ENCODE results near the gene PRELID3B. TPM values are rescaled to one million over a fixed set of nuclear protein-coding genes. Genes with fewer than 3 reads are reported as not detected.

Gene PRELID3B
- total and polyA plus RNA-seq, 2 of the 13 experiments (the other 11 are each of a cell fraction or from before 2014, with no cell fraction given): 23.3 to 42.6 TPM

- TF ChIP-seq ZBTB25 (CRISPR knock-in tag; IDR thresholded peaks at IDR 0.05) (no peak), ZNF280D (CRISPR knock-in tag; IDR thresholded peaks at IDR 0.05) (no peak), ZNF556 (CRISPR knock-in tag; IDR thresholded peaks at IDR 0.05; ENCODE audit: borderline replicate concordance) (0 out of 2 replicates have a peak, but pooled peaks have one; percentile 9), ZNF691 (CRISPR knock-in tag; IDR thresholded peaks at IDR 0.05; ENCODE audit: borderline replicate concordance, low read depth) (no peak), ZNF235 (CRISPR knock-in tag; IDR thresholded peaks at IDR 0.05; ENCODE audit: borderline replicate concordance) (no peak), BRCA1 (CRISPR knock-in tag; IDR thresholded peaks at IDR 0.05) (0 out of 2 replicates have a peak, but pooled peaks have one; percentile 40), ZNF709 (CRISPR knock-in tag; IDR thresholded peaks at IDR 0.05) (no peak), ZNF800 (CRISPR knock-in tag; IDR thresholded peaks at IDR 0.05) (peak; percentile 45; the same call in 1 of the 2 replicates), RORA (CRISPR knock-in tag; IDR thresholded peaks at IDR 0.05) (no peak), ZNF33B (CRISPR knock-in tag; IDR thresholded peaks at IDR 0.05) (peak; percentile 66; the same call in 1 of the 2 replicates), ZNF790 (CRISPR knock-in tag; IDR thresholded peaks at IDR 0.05; ENCODE audit: borderline replicate concordance) (no peak), LBX2 (CRISPR knock-in tag; IDR thresholded peaks at IDR 0.05; ENCODE audit: borderline replicate concordance) (0 out of 2 replicates have a peak, but pooled peaks have one; percentile 6), ZNF687 (CRISPR knock-in tag; IDR thresholded peaks at IDR 0.05) (peak; percentile 39; the same call in 1 of the 2 replicates), ZFP36L1 (CRISPR knock-in tag; IDR thresholded peaks at IDR 0.05) (no peak), STAT5B (CRISPR knock-in tag; IDR thresholded peaks at IDR 0.05) (no peak), ZNF251 (CRISPR knock-in tag; IDR thresholded peaks at IDR 0.05) (no peak)
Measured at GRCh38 chr20:59005523-59006166, 36.9 kb downstream of the PRELID3B start (continued).

Data from HepG2 (cell line).